Ovary (tissue), 9 donors: ENCODE measurements around the gene ZNF239. TPM values are rescaled to one million over a fixed set of nuclear protein-coding genes. Genes with fewer than 3 reads are reported as not detected.
"Not testable (repeated sequence)": the region's sequence is repeated elsewhere in the genome, so short reads cannot be mapped to it uniquely, and the experiment has no call there.

Source experiments
- DNase-seq, 5 donors: peaks; one replicate each; pipeline ENCODE4 v3.0.0-alpha.2; 2019 to 2020
- H3K27ac ChIP-seq, 2 donors: fragments of 200-600 bp; one replicate each; pipeline versions ENCODE4 v1.5.1 to v1.8.0; 2019 to 2022
- H3K27me3 ChIP-seq: fragments of 200-600 bp; one replicate; pipeline ENCODE4 v1.8.0; 2022
- H3K36me3 ChIP-seq: fragments of 200-600 bp; sonication (generic); one replicate; pipeline ENCODE4 v1.5.1; 2019
- H3K4me1 ChIP-seq: one replicate; pipeline ENCODE4 v1.8.1; 2013; ENCODE audit warnings: mild to moderate bottlenecking, moderate library complexity; ENCODE audit not compliant: insufficient read depth
- H3K4me3 ChIP-seq: fragments of 200-600 bp; sonication (generic); one replicate; pipeline ENCODE4 v1.5.1; 2017
- H3K9me3 ChIP-seq, 2 donors: fragments of 200-600 bp in 1 of 2; sonication (generic) in 1 of 2; one replicate each; pipeline versions ENCODE4 v1.5.1 to v1.8.1; 2013 to 2019; ENCODE audit warnings: mild to moderate bottlenecking in 1 of 2, moderate library complexity in 1 of 2
- EP300 ChIP-seq: sonication (generic); formaldehyde crosslinking; IDR thresholded peaks from one replicate; pipeline ENCODE4 v1.6.1; 2017; ENCODE audit warnings: antibody characterized with exemption
- POLR2A ChIP-seq: fragments of 450-650 bp; IDR thresholded peaks from one replicate; pipeline ENCODE4 v1.6.1; 2017; ENCODE audit warnings: antibody characterized with exemption, mild to moderate bottlenecking, moderate library complexity
- WGBS, 3 donors: extraction: QIAGEN DNeasy Blood & Tissue Kit in 1 of 3; methylation state at CpG; one replicate each; pipeline versions ENCODE4 v1.1.5 to v1.1.7; 2013 to 2017; 5-methylcytosine and 5-hydroxymethylcytosine counted together
- intact Hi-C, 4 donors: fragments of 100-400 bp; cut with DNase I; formaldehyde crosslinking; loops; one replicate each; pipeline versions ENCODE4 v1.11.0 to v1.15.1; 2022 to 2023
- polyA plus RNA-seq, 2 donors: library from polyadenylated mRNA; stranded (reverse); fragments of 200-250 nt in 1 of 2; fragments of 350-450 nt in 1 of 2; fragmentation: Illumina TruSeq in 1 of 2; extraction: RNeasy Lipid Tissue Mini Kit (QIAGEN cat#74804) in 1 of 2; gene quantifications; one replicate each; pipeline ENCODE4 v1.2.3, GENCODE V29; 2013 to 2014
- total RNA-seq, 7 donors: library from RNA; depleted of rRNA in 2 of 7; stranded (reverse); fragments of >200 nt in 2 of 7; fragmentation: NEBNext Ultra II Directional in 3 of 7; extraction: Animal tissue kit (Norgen Biotek cat#: 25700) in 3 of 7; gene quantifications; one replicate each; pipeline versions ENCODE4 v1.1.0 to v1.2.4, GENCODE V29; 2016 to 2023
- TF ChIP-seq, protein P1 (sequence below), 3 donors: fragments of 450-650 bp in 2 of 3; fragments of 200-600 bp in 1 of 3; IDR thresholded peaks; one replicate each; pipeline versions ENCODE4 v1.5.1 to v1.8.0; 2016 to 2022; ENCODE audit warnings: antibody characterized with exemption in 3 of 3, mild to moderate bottlenecking in 1 of 3
- donor health status: DM: no; HTN: no; CAD: no; lungs with moderate emphysema.
- donor health status: DM: no; HTN: no; CAD: no.
- donor health status: Bipolar disorder and iron deficiency.
- donor health status: DM: yes; HTN: yes; CAD: no.
- donor health status: DM: no; HTN: no; CAD: no.
- donor health status: DM: yes; HTN: yes; CAD: no.

The ZNF239 gene
- total and polyA plus RNA-seq, 9 donors: 2.3 to 10.7 (median 6.7) TPM

DNA sequence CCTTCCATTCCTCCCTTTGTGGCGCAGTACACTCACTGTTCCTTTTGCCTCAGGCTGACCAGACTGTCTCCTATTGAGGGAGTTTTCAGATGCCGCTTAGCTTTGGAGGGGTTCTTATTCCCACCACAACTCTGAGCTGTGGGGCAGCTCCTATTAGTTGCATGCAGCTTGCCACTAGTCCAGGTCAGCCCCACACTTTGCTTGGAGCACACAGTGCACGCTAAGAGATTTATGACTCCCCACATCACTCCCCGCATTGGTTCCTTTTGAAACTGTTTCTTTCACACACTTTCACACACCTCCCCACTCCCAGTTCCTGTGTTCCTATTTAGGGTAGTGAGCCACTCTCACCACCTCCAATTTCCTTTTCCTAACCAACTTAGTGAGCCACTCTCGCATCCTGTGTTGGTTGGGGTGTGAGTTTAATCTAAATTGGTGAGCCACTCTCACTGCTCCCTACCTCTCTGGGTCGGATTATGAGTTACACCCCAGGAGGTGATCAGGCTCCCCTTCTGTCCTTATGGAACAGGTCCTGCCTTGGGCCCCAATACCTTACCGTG lies 21.4 kb upstream of the ZNF239 start:
- TF ChIP-seq POLR2A: no peak

DNA sequence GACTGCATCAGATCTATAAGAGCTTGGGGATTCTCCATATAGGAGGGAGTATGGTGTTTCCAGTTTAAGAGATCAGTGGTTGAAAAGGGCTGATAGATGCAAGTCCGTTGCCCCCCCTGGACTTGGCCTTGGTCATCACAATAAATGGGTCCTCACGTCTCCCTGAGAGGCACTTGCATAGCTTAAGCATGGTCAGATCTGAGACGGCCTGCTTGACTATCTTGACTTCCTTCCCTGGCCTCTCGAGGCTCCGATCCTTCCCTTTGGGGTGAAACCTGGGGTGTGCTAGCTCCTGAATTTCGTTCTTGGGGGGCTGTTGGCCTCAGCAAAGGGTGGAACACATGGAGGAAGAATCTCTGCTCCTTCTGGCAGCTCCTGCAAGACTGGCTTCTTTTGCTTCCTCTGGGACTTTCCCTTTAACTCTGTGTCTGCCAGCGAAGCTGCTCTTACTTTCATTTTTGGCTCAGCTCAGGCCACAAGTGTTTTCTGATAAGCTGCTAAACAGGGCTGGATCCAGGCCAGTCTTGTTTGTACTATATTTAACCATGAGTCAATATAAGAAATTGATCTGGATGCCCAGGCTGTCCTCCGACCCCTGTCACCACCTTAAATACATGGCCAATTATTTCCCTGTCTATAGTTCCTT lies 20.7 kb upstream of the ZNF239 start:
- no peak for DNase-seq
- no peak overlapping the region for H3K27ac ChIP-seq

More for the DNA sequence above, 21.4 kb upstream of the ZNF239 start:
- Histone ChIP-seq H3K4me1 (peaks cover 7% of the 10 kb centered on the region), H3K9me3 (no peaks in the 10 kb centered on the region), H3K27me3 (no peaks in the 10 kb centered on the region), H3K36me3 (no peaks in the 10 kb centered on the region), H3K27ac (no peak overlapping the region), H3K4me3 (no peak overlapping the region)
- intact Hi-C loops: no loop called here
- WGBS, 3 donors: 44 to 49% (median 46%) methylated on average over 6 to 7 of the region's 7 CpGs
- DNase-seq: no peak

DNA sequence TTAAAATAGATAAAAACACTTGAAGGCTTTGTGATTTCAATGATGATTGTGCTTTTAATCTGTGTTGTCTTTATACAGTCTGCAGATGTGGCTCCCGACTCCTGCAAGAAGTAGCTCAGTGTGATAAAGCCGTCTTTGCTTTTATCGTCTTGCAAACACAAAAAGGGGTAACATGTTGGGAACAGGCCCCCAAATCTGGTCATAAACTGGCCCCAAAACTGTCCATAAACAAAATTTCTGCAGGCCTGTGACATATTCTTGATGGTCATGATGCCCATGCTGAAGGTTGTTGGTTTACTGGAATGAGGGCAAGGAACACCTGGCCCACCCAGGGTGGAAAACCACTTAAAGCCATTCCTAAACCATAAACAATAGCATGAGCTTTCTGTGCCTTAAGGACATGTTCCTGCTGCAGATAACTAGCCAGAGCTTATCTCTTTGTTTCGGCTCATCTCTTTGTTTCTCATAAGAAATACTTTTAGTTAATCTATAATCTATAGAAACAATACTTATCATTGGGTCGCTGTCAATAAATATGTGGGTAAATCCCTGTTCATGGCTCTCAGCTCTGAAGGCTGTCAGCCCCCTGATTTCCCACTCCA lies 17.0 kb upstream of the ZNF239 start:
- H3K36me3 ChIP-seq: no peaks in the 10 kb centered on the region
- intact Hi-C loops: no loop called here
- H3K4me3 ChIP-seq: no peak overlapping the region
- DNase-seq: no peak
- no peaks in the 10 kb centered on the region for H3K9me3 ChIP-seq
- H3K4me1 ChIP-seq: peaks cover 7% of the 10 kb centered on the region
- no peak overlapping the region for H3K27ac ChIP-seq
- TF ChIP-seq POLR2A (no peak), EP300 (no peak)
- TF ChIP-seq, protein P1, sequence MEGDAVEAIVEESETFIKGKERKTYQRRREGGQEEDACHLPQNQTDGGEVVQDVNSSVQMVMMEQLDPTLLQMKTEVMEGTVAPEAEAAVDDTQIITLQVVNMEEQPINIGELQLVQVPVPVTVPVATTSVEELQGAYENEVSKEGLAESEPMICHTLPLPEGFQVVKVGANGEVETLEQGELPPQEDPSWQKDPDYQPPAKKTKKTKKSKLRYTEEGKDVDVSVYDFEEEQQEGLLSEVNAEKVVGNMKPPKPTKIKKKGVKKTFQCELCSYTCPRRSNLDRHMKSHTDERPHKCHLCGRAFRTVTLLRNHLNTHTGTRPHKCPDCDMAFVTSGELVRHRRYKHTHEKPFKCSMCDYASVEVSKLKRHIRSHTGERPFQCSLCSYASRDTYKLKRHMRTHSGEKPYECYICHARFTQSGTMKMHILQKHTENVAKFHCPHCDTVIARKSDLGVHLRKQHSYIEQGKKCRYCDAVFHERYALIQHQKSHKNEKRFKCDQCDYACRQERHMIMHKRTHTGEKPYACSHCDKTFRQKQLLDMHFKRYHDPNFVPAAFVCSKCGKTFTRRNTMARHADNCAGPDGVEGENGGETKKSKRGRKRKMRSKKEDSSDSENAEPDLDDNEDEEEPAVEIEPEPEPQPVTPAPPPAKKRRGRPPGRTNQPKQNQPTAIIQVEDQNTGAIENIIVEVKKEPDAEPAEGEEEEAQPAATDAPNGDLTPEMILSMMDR (IDR thresholded peaks at IDR 0.05): no peak
- no peaks in the 10 kb centered on the region for H3K27me3 ChIP-seq
- 76 to 94% (median 89%) methylated on average over 5 of the region's 5 CpGs for WGBS, 3 donors

More for the DNA sequence above, 20.7 kb upstream of the ZNF239 start:
- no peaks in the 10 kb centered on the region for H3K27me3 ChIP-seq
- no peak overlapping the region for H3K4me3 ChIP-seq
- H3K9me3 ChIP-seq: no peaks in the 10 kb centered on the region
- WGBS, 3 donors: 17 to 22% (median 22%) methylated on average over 8 of the region's 8 CpGs
- intact Hi-C loops: no loop called here
- peaks cover 7% of the 10 kb centered on the region for H3K4me1 ChIP-seq
- TF ChIP-seq, protein P1 (IDR thresholded peaks at IDR 0.05): no peak
- TF ChIP-seq EP300 (no peak), POLR2A (no peak)
- H3K36me3 ChIP-seq: no peaks in the 10 kb centered on the region

DNA sequence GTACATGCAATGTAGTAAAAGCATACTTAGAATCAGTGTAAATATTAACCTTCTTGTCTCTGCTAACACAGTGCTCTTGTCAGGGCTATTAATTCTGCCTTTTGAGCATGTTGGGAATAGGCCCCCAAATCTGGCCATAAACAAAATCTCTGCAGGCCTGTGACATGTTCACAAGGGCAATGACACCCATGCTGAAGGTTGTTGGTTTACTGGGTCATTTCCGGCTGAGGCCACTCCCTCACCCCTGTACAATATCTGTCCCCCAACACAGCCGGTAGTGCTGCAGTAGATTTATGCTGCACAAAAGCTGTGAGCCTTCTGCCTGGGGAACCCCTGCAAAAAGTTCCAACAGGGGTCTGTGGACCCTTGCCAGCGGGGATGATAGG lies 12.3 kb upstream of the ZNF239 start:
- H3K27me3 ChIP-seq, DNase-seq, H3K4me3 ChIP-seq, H3K27ac ChIP-seq, H3K36me3 ChIP-seq, intact Hi-C loops, H3K4me1 ChIP-seq, H3K9me3 ChIP-seq: not testable (repeated sequence)
- 54 to 70% (median 68%) methylated on average over 3 of the region's 3 CpGs for WGBS, 3 donors

DNA sequence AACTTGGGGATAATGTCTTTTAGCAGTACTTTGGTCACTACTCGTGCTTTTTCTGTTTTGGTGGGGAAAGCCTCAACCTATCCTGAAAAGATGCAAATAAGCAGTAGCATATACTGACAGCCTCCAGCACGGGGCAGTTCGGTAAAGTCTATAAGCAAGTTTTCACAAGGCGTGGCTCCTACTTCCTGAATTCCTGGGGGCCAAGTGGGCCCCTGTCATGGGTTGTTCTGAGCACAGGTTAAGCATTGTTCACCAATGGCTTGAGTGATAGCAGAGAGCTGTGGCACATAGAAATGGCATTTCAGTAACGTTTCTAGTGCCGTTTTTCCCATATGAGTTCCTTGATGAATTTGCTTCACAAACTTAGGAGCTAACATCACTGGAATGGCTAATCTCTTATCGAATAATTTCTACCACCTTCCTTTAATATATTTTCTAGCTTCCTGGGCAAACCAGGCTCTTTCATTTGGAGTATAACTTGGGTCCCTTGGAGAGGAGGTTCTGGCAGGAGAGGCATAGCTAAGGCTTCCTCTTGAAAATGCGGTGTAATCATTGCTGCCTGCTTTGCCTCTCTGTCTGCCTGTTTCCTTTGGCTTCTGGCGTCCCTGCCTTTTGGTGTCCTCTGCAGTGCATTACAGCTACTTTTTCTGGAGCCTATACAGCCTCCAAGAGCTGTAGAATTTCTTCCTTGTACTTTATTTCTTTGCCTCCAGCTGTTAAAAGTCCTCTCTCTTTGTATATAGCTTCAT lies 11.7 kb upstream of the ZNF239 start:
- H3K4me3 ChIP-seq: no peak overlapping the region
- no peaks in the 10 kb centered on the region for H3K27me3 ChIP-seq
- no peaks in the 10 kb centered on the region for H3K9me3 ChIP-seq
- WGBS, 3 donors: 82 to 86% (median 83%) methylated on average over 9 of the region's 9 CpGs
- no peak for TF ChIP-seq POLR2A
- DNase-seq: no peak
- H3K36me3 ChIP-seq: no peaks in the 10 kb centered on the region
- no peak overlapping the region for H3K27ac ChIP-seq
- intact Hi-C loops: no loop called here
- H3K4me1 ChIP-seq: no peaks in the 10 kb centered on the region
